ENCODE data around the gene EHD3. TPM values are rescaled to one million over a fixed set of nuclear protein-coding genes. Genes with fewer than 3 reads are reported as not detected.

The EHD3 gene
- total and polyA plus RNA-seq, 2 of the 8 experiments (the other 6 are each of a cell fraction or from before 2014, with no cell fraction given): 9.3 to 12.0 TPM

DNA sequence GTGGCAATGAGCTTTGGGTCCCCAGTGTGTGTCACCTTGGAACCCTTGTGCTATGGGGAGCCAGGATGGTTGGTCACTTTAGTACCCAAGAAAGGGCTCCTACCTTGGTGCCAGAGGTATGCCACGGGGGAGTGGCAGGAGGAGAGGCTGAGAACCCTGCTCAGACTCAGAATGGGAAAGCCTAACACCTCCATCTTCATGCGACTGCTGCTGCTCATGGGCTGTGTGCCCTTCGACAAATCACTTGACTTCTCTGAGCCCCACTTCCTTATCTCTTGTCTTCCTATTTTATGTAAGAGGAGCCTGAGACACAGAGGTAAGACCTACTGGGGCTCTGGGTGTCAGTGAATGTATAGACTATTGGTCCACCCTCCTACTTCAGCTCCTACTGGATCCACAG lies 25.1 kb downstream of the EHD3 start:
- Histone ChIP-seq H3K4me2 (ENCODE audit: insufficient read depth in 1 of 2, low read depth in 2 of 2, low read length in 2 of 2) (no peak overlapping the region), H3K4me3 (ENCODE audit: extremely low read depth in 1 of 4, insufficient read depth in 2 of 4, low read depth in 3 of 4, low read length in 4 of 4) (no peak overlapping the region), H3K9me3 (ENCODE audit: insufficient read depth in 2 of 2, low read depth in 1 of 2, low read length in 1 of 2) (no peaks in the 10 kb centered on the region), H4K8ac (ENCODE audit: extremely low read depth, insufficient read depth, low read length) (no peak overlapping the region), H3K4ac (replicated peaks; ENCODE audit: insufficient read length, low read depth, low read length) (no peak overlapping the region), H3K4me1 (replicated peaks in 1 of 4; ENCODE audit: control insufficient read depth in 3 of 4, insufficient read depth in 4 of 4, low read length in 3 of 4) (peaks cover 0 to 8% (median 2%) of the 10 kb centered on the region in 4 experiments; a peak in 3 of 7 replicates), H3K79me1 (ENCODE audit: low read depth, low read length) (no peaks in the 10 kb centered on the region; the same call in none of the 2 replicates), H3K36me3 (ENCODE audit: control insufficient read depth in 2 of 4, insufficient read depth in 4 of 4, low read length in 3 of 4) (no peaks in the 10 kb centered on the region; a peak in 1 of 8 replicates), H3K56ac (replicated peaks; ENCODE audit: insufficient read length, low read depth, low read length) (no peak overlapping the region), H4K91ac (replicated peaks; ENCODE audit: insufficient read length, low read length) (no peak overlapping the region), H3K27ac (ENCODE audit: low read depth, low read length) (no peak overlapping the region), H3K23me2 (ENCODE audit: low read depth, low read length) (no peaks in the 10 kb centered on the region), H3K27me3 (replicated peaks in 1 of 4; ENCODE audit: control insufficient read depth in 3 of 4, extremely low read depth in 1 of 4, insufficient read depth in 3 of 4, low read length in 3 of 4) (no peaks in the 10 kb centered on the region), H2BK120ac (replicated peaks; ENCODE audit: low read depth, low read length) (no peak overlapping the region), H3K79me2 (ENCODE audit: control insufficient read depth in 1 of 2, insufficient read depth in 2 of 2, low read length in 2 of 2) (no peaks in the 10 kb centered on the region), H2AFZ (ENCODE audit: low read length) (no peak overlapping the region), H2BK20ac (ENCODE audit: low read length) (no peak overlapping the region), H3K23ac (ENCODE audit: insufficient read length) (no peak overlapping the region), H2BK15ac (ENCODE audit: low read length) (no peak overlapping the region), H2BK5ac (ENCODE audit: low read depth, low read length) (no peak overlapping the region), H2AK5ac (ENCODE audit: low read depth, low read length) (no peak overlapping the region), H3K9ac (replicated peaks in 1 of 4; ENCODE audit: extremely low read depth in 1 of 4, low read depth in 3 of 4, low read length in 3 of 4) (no peak overlapping the region), H3K18ac (ENCODE audit: extremely low read depth, low read length) (no peak overlapping the region), H4K5ac (ENCODE audit: insufficient read length, low read depth, low read length) (no peak overlapping the region), H2BK12ac (ENCODE audit: low read depth, low read length) (no peak overlapping the region), H3K14ac (ENCODE audit: insufficient read length) (no peak overlapping the region), H4K20me1 (replicated peaks in 1 of 2; ENCODE audit: control insufficient read depth in 1 of 2, insufficient read depth in 2 of 2, low read length in 2 of 2) (no peaks in the 10 kb centered on the region)
- CTCF ChIA-PET (ENCODE audit: partially characterized antibody): interaction anchor here (1.3 to 2.7 kb wide), 4 partner anchors 10 to 398 kb away, joined by 3 to 15 read pairs (median 6); no protein-coding TSS in a partner anchor
- no peak for DNase-seq (ENCODE audit: low read depth in 1 of 2, low spot score in 2 of 2)
- POLR2A ChIA-PET (ENCODE audit: partially characterized antibody): no interaction called here
- no peak for FAIRE-seq
- 93% methylated on average over 3 of the region's 3 CpGs; no CpG with 5 or more reads in 1 of the 2 experiments for WGBS, 2 experiments (ENCODE audit: extremely low coverage in 1 of 2, insufficient coverage in 1 of 2, insufficient read length in 1 of 2, insufficient replicate concordance in 2 of 2, low coverage in 1 of 2, low lambda C conversion rate in 2 of 2, missing lambda C conversion rate in 1 of 2)
- TF ChIP-seq FOSL1 (IDR thresholded peaks at IDR 0.05; ENCODE audit: insufficient read depth, low read depth, low read length) (no peak), NRF1 (IDR thresholded peaks at IDR 0.05; ENCODE audit: low read depth, low read length) (no peak), SRF (IDR thresholded peaks at IDR 0.05; ENCODE audit: low read depth, low read length) (no peak), KDM4A (IDR thresholded peaks at IDR 0.05; ENCODE audit: low read depth, low read length, severe bottlenecking) (no peak), CEBPB (IDR thresholded peaks at IDR 0.05; ENCODE audit: low read depth, low read length) (no peak), MAFK (IDR thresholded peaks at IDR 0.05; ENCODE audit: low read depth, low read length) (no peak), POLR2AphosphoS5 (IDR thresholded peaks at IDR 0.05; ENCODE audit: low read depth, low read length) (no peak), PHF8 (conservative IDR thresholded peaks at IDR 0.05; ENCODE audit: low read depth, low read length) (no peak), KDM5A (IDR thresholded peaks at IDR 0.05; ENCODE audit: low read length) (no peak), RFX5 (IDR thresholded peaks at IDR 0.05; ENCODE audit: borderline replicate concordance, low read depth, low read length) (no peak), JUND (IDR thresholded peaks at IDR 0.05; ENCODE audit: low read length) (no peak), RAD21 (IDR thresholded peaks at IDR 0.05 in 1 of 2, conservative IDR thresholded peaks at IDR 0.05 in 1 of 2; ENCODE audit: low read depth in 2 of 2, low read length in 2 of 2) (no peak), TAF1 (IDR thresholded peaks at IDR 0.05; ENCODE audit: low read depth, low read length) (no peak)
- TF ChIP-seq, protein P1, sequence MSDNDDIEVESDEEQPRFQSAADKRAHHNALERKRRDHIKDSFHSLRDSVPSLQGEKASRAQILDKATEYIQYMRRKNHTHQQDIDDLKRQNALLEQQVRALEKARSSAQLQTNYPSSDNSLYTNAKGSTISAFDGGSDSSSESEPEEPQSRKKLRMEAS (IDR thresholded peaks at IDR 0.05): no peak

Measured in H1 (cell line).